Spleen (tissue), 11 donors: Measurements from ENCODE around the gene HMGN2. TPM values are rescaled to one million over a fixed set of nuclear protein-coding genes. Genes with fewer than 3 reads are reported as not detected.

Experiments
- DNase-seq: peaks from one replicate; pipeline ENCODE4 v3.0.0-alpha.2; 2020
- H3K27ac ChIP-seq, 8 donors: fragments of 200-600 bp; sonication (generic) in 7 of 8; 1 replicate in 4 of 8; 2 replicates in 4 of 8; pipeline versions ENCODE4 v1.5.0 to v1.8.0; 2016 to 2021; ENCODE audit warnings: inconsistent platforms in 4 of 8, mild to moderate bottlenecking in 4 of 8, moderate library complexity in 1 of 8
- H3K27me3 ChIP-seq, 7 donors: fragments of 200-600 bp; sonication (generic) in 6 of 7; replicated peaks in 1 of 7; 1 replicate in 4 of 7; 2 replicates in 3 of 7; pipeline versions ENCODE4 v1.5.0 to v1.8.0; 2016 to 2021; ENCODE audit warnings: inconsistent platforms in 3 of 7, mild to moderate bottlenecking in 1 of 7
- H3K36me3 ChIP-seq, 6 donors: fragments of 200-600 bp; sonication (generic) in 5 of 6; 1 replicate in 4 of 6; 2 replicates in 2 of 6; pipeline versions ENCODE4 v1.5.0 to v1.8.0; 2016 to 2021; ENCODE audit warnings: inconsistent platforms in 2 of 6
- H3K4me1 ChIP-seq, 6 donors: fragments of 200-600 bp; sonication (generic) in 5 of 6; 1 replicate in 3 of 6; 2 replicates in 3 of 6; pipeline versions ENCODE4 v1.5.0 to v1.8.0; 2016 to 2021; ENCODE audit warnings: inconsistent platforms in 3 of 6
- H3K4me3 ChIP-seq, 8 donors: fragments of 200-600 bp; sonication (generic) in 7 of 8; 1 replicate in 4 of 8; 2 replicates in 4 of 8; pipeline versions ENCODE4 v1.5.0 to v1.8.0; 2016 to 2021; ENCODE audit warnings: inconsistent platforms in 4 of 8, mild to moderate bottlenecking in 4 of 8, moderate library complexity in 2 of 8
- H3K9me3 ChIP-seq, 8 donors: fragments of 200-600 bp; sonication (generic) in 7 of 8; 1 replicate in 4 of 8; 2 replicates in 4 of 8; pipeline versions ENCODE4 v1.5.0 to v1.8.0; 2016 to 2021; ENCODE audit warnings: inconsistent platforms in 4 of 8
- POLR2A ChIP-seq, 3 donors: fragments of 450-650 bp; IDR thresholded peaks; one replicate each; pipeline ENCODE4 v1.5.1; 2017; ENCODE audit warnings: antibody characterized with exemption in 3 of 3, mild to moderate bottlenecking in 1 of 3
- POLR2AphosphoS5 ChIP-seq, 3 donors: sonication (generic); formaldehyde crosslinking; IDR thresholded peaks; one replicate each; pipeline ENCODE4 v1.5.1; 2017; ENCODE audit warnings: antibody characterized with exemption in 3 of 3
- WGBS, 5 donors: extraction: QIAGEN DNeasy Blood & Tissue Kit in 3 of 5; methylation state at CpG; one replicate each; pipeline versions ENCODE4 v1.1.5 to v1.1.7; 2013 to 2018; 5-methylcytosine and 5-hydroxymethylcytosine counted together
- intact Hi-C: fragments of 100-400 bp; cut with DNase I; formaldehyde crosslinking; loops from one replicate; pipeline ENCODE4 v1.15.0; 2023; ENCODE audit warnings: low total_unique reads
- polyA plus RNA-seq, 3 donors: library from polyadenylated mRNA; stranded (reverse); fragments of 200-250 nt; gene quantifications; one replicate each; pipeline ENCODE4 v1.2.1, GENCODE V29; 2013
- total RNA-seq, 7 donors: library from RNA; depleted of rRNA in 3 of 7; stranded (reverse); fragments of >200 nt in 3 of 7; fragmentation: NEBNext Ultra II Directional in 4 of 7; extraction: Animal tissue kit (Norgen Biotek cat#: 25700) in 4 of 7; gene quantifications; one replicate each; pipeline versions ENCODE4 v1.1.0 to v1.2.1, GENCODE V29; 2016 to 2021
- TF ChIP-seq, protein P1 (sequence below), 11 experiments: fragments of 200-600 bp in 7 of 11; fragments of 450-650 bp in 4 of 11; sonication (generic) in 4 of 11; IDR thresholded peaks in 8 of 11; conservative IDR thresholded peaks in 3 of 11; 1 replicate in 7 of 11; 2 replicates in 4 of 11; pipeline versions ENCODE4 v1.4.0 to v1.8.0; 2016 to 2021; ENCODE audit warnings: antibody characterized with exemption in 11 of 11, inconsistent platforms in 4 of 11, mild to moderate bottlenecking in 1 of 11
- donor health status: healthy with polysubstance abuse.
- donor health status: DM: no; HTN: no; CAD: no; lungs with moderate emphysema.
- donor health status: DM: no; HTN: no; CAD: no.
- donor health status: Bipolar disorder and iron deficiency.
- donor health status: healthy.
- donor health status: DM: no; HTN: no; CAD: no.
- donor health status: DM: yes; HTN: yes; CAD: no.

HMGN2 gene
- total and polyA plus RNA-seq, 10 donors: 191 to 1,036 (median 328) TPM

DNA sequence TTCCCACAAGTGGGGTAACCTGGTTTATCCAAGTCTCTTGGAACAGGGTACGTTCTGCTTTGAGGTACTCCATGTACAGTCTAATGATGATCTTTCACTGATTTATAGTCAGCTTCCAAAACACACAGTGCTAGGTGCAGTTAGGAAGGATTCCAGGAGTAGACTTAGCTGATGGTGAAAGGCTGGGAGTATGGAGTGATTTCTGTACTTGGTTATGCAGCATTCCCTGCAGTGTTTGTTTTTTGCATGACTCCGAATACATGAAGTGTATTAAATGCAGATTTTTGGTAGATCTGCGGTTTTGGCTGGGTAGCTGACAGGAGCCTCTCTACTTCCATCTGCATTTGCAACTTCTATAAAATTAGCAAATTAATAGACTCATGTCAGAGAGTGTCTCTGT is 3.7 kb downstream of the HMGN2 start:
- Histone ChIP-seq H3K36me3 (peaks cover 0 to 68% (median 47%) of the 10 kb centered on the region in 6 donors), H3K27ac (peak overlapping the region in 1 of 8 donors; percentile 30), H3K4me3 (no peak overlapping the region), H3K27me3 (no peaks in the 10 kb centered on the region), H3K9me3 (no peaks in the 10 kb centered on the region), H3K4me1 (peaks cover 19 to 55% (median 30%) of the 10 kb centered on the region in 6 donors)
- intact Hi-C loops: no loop called here
- TF ChIP-seq POLR2A (IDR thresholded peaks at IDR 0.05) (no peak), POLR2AphosphoS5 (IDR thresholded peaks at IDR 0.05) (no peak)
- TF ChIP-seq, protein P1, sequence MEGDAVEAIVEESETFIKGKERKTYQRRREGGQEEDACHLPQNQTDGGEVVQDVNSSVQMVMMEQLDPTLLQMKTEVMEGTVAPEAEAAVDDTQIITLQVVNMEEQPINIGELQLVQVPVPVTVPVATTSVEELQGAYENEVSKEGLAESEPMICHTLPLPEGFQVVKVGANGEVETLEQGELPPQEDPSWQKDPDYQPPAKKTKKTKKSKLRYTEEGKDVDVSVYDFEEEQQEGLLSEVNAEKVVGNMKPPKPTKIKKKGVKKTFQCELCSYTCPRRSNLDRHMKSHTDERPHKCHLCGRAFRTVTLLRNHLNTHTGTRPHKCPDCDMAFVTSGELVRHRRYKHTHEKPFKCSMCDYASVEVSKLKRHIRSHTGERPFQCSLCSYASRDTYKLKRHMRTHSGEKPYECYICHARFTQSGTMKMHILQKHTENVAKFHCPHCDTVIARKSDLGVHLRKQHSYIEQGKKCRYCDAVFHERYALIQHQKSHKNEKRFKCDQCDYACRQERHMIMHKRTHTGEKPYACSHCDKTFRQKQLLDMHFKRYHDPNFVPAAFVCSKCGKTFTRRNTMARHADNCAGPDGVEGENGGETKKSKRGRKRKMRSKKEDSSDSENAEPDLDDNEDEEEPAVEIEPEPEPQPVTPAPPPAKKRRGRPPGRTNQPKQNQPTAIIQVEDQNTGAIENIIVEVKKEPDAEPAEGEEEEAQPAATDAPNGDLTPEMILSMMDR (IDR thresholded peaks at IDR 0.05 in 8 of 11, conservative IDR thresholded peaks at IDR 0.05 in 3 of 11): no peak
- DNase-seq: no peak
- WGBS, 5 donors: 89 to 98% (median 95%) methylated on average over 3 of the region's 3 CpGs

DNA sequence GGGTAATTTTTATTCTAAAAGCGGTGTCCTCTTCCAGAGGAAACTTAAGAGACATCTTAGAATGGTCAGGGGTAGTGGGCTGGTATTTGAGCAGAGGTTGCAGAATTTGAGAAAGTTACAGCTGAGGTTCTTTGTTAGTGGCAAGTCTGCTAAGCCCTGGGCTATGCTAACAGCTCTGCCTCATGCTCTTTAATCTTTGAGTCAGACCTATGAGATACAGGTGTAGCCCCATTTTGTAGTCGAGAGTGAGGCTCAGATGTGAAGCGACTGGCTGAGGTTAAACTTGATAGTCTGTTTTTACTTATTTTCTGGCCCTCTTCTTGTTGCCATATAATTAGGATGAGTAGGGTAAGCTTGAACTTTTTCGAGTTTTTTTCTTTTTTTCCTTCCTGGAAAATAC is 4.7 kb downstream of the HMGN2 start:
- H3K36me3 ChIP-seq: peaks cover 0 to 76% (median 47%) of the 10 kb centered on the region in 6 donors
- intact Hi-C loops: no loop called here
- 82 to 92% (median 88%) methylated on average over 4 of the region's 4 CpGs for WGBS, 5 donors
- peak overlapping the region in 2 of 8 donors; percentile 10 to 30 for H3K27ac ChIP-seq
- no peak overlapping the region for H3K4me3 ChIP-seq
- no peaks in the 10 kb centered on the region for H3K9me3 ChIP-seq
- no peak for DNase-seq
- H3K27me3 ChIP-seq: no peaks in the 10 kb centered on the region
- TF ChIP-seq POLR2AphosphoS5 (IDR thresholded peaks at IDR 0.05): no peak
- TF ChIP-seq, protein P1 (IDR thresholded peaks at IDR 0.05 in 8 of 11, conservative IDR thresholded peaks at IDR 0.05 in 3 of 11): no peak
- no peak for TF ChIP-seq POLR2A (IDR thresholded peaks at IDR 0.05)
- peaks cover 10 to 46% (median 20%) of the 10 kb centered on the region in 6 donors for H3K4me1 ChIP-seq

DNA sequence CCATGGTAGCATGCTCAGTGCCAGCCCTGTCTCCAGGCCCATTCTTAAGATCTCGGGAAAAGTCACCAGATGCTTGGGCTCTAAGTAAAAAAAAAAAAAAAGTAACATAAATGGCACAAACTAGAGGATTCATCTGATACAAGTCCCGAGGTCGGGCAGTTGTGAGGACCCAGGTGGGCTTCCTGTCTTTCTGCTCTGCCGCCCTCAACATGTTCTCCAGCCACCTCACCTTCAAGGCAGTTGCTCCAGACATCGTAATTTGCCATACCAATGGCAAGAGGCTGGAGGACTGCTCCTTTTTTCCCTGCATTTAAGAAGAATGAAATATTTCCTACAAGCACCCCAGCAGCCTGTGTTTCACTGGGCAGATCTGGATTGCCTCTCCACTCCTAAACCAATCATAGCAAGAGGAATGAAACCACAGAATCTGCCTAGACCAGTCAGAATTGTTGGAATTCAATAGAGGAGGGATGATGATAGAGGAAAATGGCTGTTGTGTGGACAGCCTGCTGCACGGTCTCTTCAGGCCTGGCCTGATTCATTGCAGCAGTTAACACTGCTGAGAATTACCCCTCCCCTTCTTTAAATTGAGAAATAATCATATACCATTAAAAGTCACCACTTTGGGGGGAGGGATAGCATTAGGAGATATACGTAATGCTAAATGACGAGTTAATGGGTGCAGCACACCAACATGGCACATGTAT is 5.4 kb downstream of the HMGN2 start:
- intact Hi-C loops: no loop called here
- no peak overlapping the region for H3K4me3 ChIP-seq
- no peak for DNase-seq
- H3K36me3 ChIP-seq: peaks cover 0 to 76% (median 47%) of the 10 kb centered on the region in 6 donors
- TF ChIP-seq POLR2A (IDR thresholded peaks at IDR 0.05) (no peak), POLR2AphosphoS5 (IDR thresholded peaks at IDR 0.05) (no peak)
- no peaks in the 10 kb centered on the region for H3K27me3 ChIP-seq
- 76 to 85% (median 82%) methylated on average over 8 of the region's 8 CpGs for WGBS, 5 donors
- peak overlapping the region in 2 of 8 donors; percentile 10 to 18 for H3K27ac ChIP-seq
- peaks cover 10 to 44% (median 18%) of the 10 kb centered on the region in 6 donors for H3K4me1 ChIP-seq
- no peaks in the 10 kb centered on the region for H3K9me3 ChIP-seq

DNA sequence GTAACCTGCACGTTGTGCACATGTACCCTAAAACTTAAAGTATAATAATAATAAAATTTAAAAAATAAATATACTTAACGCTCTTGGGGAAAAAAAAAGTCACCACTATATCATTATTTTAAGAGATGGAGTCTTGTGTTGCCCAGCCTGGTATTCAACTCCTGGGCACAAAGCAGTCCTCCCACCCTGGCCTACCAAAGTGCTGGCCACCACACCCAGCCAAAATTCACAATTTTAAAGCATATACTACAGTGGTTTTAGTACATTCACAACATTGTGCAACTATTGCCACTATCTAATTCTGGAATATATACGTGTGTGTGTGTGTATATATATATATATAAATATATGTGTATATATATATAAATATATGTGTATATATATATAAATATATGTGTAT is 5.9 kb downstream of the HMGN2 start:
- peaks cover 0 to 76% (median 47%) of the 10 kb centered on the region in 6 donors for H3K36me3 ChIP-seq
- no peaks in the 10 kb centered on the region for H3K9me3 ChIP-seq
- DNase-seq: no peak
- 79 to 86% (median 80%) methylated on average over 3 of the region's 3 CpGs for WGBS, 5 donors
- H3K27ac ChIP-seq: no peak overlapping the region
- H3K27me3 ChIP-seq: no peaks in the 10 kb centered on the region
- H3K4me1 ChIP-seq: peaks cover 10 to 43% (median 18%) of the 10 kb centered on the region in 6 donors
- H3K4me3 ChIP-seq: no peak overlapping the region
- intact Hi-C loops: no loop called here
- no peak for TF ChIP-seq POLR2A (IDR thresholded peaks at IDR 0.05)
- TF ChIP-seq POLR2AphosphoS5 (IDR thresholded peaks at IDR 0.05): no peak

DNA sequence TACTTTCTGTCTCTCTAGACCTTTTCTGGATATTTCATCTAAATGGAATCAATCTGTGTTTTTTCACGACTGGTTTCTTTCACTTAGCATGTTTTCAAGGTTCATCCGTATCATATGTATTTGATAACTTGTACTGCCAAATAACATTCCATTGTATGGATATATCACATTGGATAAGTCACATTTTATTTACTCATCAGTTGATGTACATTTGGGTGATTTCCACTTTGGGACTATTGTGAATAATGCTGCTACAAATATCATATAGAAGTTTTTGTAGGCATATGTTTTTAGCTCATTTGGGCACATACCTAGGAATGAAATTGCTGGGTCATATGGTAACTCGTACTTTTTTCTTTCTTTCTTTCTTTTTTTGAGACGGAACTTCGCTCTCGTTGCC is 6.7 kb downstream of the HMGN2 start:
- 95 to 99% (median 97%) methylated on average over 6 of the region's 6 CpGs for WGBS, 5 donors
- intact Hi-C loops: no loop called here
- TF ChIP-seq POLR2A (IDR thresholded peaks at IDR 0.05): no peak
- TF ChIP-seq POLR2AphosphoS5 (IDR thresholded peaks at IDR 0.05): no peak
- TF ChIP-seq, protein P1 (IDR thresholded peaks at IDR 0.05 in 8 of 11, conservative IDR thresholded peaks at IDR 0.05 in 3 of 11): no peak

More for the DNA sequence above, 6.7 kb downstream of the HMGN2 start:
- DNase-seq: no peak
- H3K27ac ChIP-seq: no peak overlapping the region
- peaks cover 0 to 69% (median 43%) of the 10 kb centered on the region in 6 donors for H3K36me3 ChIP-seq
- H3K27me3 ChIP-seq: no peaks in the 10 kb centered on the region
- H3K4me3 ChIP-seq: no peak overlapping the region
- no peaks in the 10 kb centered on the region for H3K9me3 ChIP-seq
- peaks cover 2 to 35% (median 10%) of the 10 kb centered on the region in 6 donors for H3K4me1 ChIP-seq
